Effector memory CD4-positive, alpha-beta T cell (primary cell): ENCODE data around the gene ARHGAP26.

Experiments
- DNase-seq, 3 donors: peaks; one replicate each; pipeline ENCODE4 v3.0.0-alpha.2; 2020
- H3K27ac ChIP-seq: 2 replicates; pipeline ENCODE4 v1.7.0; 2013; ENCODE audit warnings: mild to moderate bottlenecking, low read length, moderate library complexity; ENCODE audit not compliant: insufficient read depth, poor library complexity, severe bottlenecking
- H3K27me3 ChIP-seq: replicated peaks from 2 replicates; pipeline ENCODE4 v1.7.0; 2013; ENCODE audit warnings: mild to moderate bottlenecking, low read length; ENCODE audit not compliant: insufficient read depth, control insufficient read depth, poor library complexity, severe bottlenecking
- H3K36me3 ChIP-seq: 2 replicates; pipeline ENCODE4 v1.7.0; 2013; ENCODE audit warnings: mild to moderate bottlenecking, low read length, moderate library complexity; ENCODE audit not compliant: control insufficient read depth, insufficient read depth
- H3K4me1 ChIP-seq: 2 replicates; pipeline ENCODE4 v1.7.0; 2013; ENCODE audit warnings: low read length, mild to moderate bottlenecking; ENCODE audit not compliant: control insufficient read depth, insufficient read depth, poor library complexity, severe bottlenecking
- H3K4me3 ChIP-seq: 2 replicates; pipeline ENCODE4 v1.7.0; 2013; ENCODE audit warnings: low read length, low read depth, mild to moderate bottlenecking; ENCODE audit not compliant: insufficient read depth, poor library complexity, severe bottlenecking
- H3K9me3 ChIP-seq: 2 replicates; pipeline ENCODE4 v1.7.0; 2013; ENCODE audit warnings: mild to moderate bottlenecking, low read length, moderate library complexity; ENCODE audit not compliant: control insufficient read depth

Gene ARHGAP26

GRCh38 chr5:142966121-142966420 lies 195.9 kb downstream of the ARHGAP26 start:
- no peak overlapping the region for H3K4me3 ChIP-seq
- no peak for DNase-seq
- no peaks in the 10 kb centered on the region for H3K4me1 ChIP-seq
- H3K27ac ChIP-seq, result no peak overlapping the region
- no peaks in the 10 kb centered on the region for H3K27me3 ChIP-seq
- H3K9me3 ChIP-seq, result no peaks in the 10 kb centered on the region
- H3K36me3 ChIP-seq, result no peaks in the 10 kb centered on the region

DNA sequence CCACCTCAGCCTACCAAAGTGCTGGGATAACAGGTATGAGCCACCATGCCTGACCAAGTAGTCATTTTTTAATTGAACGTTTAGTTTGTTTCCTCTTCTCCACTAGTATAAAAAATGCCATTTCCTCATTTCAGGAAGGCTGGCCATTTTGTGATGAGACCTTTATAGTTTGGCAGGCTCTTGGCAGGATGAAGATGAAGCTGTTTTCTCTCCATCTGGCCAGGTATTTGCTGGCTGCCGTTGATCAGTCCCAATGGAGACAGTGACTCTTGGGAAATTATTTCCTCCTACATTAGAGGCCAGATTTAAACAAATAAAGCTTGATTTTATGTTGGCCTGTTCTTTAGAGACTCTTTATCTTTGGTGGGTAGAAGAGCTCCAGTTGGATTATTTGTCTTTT lies 199.0 kb downstream of the ARHGAP26 start:
- Histone ChIP-seq H3K27me3 (no peaks in the 10 kb centered on the region), H3K4me1 (no peaks in the 10 kb centered on the region), H3K27ac (no peak overlapping the region), H3K4me3 (no peak overlapping the region), H3K9me3 (no peaks in the 10 kb centered on the region), H3K36me3 (no peaks in the 10 kb centered on the region)
- DNase-seq, result no peak

- Histone ChIP-seq H3K36me3 (no peaks in the 10 kb centered on the region), H3K27ac (no peak overlapping the region), H3K9me3 (no peaks in the 10 kb centered on the region), H3K27me3 (no peaks in the 10 kb centered on the region), H3K4me1 (no peaks in the 10 kb centered on the region), H3K4me3 (no peak overlapping the region)
- no peak for DNase-seq
Measured at GRCh38 chr5:142969624-142970439, 199.7 kb downstream of the ARHGAP26 start.

DNA sequence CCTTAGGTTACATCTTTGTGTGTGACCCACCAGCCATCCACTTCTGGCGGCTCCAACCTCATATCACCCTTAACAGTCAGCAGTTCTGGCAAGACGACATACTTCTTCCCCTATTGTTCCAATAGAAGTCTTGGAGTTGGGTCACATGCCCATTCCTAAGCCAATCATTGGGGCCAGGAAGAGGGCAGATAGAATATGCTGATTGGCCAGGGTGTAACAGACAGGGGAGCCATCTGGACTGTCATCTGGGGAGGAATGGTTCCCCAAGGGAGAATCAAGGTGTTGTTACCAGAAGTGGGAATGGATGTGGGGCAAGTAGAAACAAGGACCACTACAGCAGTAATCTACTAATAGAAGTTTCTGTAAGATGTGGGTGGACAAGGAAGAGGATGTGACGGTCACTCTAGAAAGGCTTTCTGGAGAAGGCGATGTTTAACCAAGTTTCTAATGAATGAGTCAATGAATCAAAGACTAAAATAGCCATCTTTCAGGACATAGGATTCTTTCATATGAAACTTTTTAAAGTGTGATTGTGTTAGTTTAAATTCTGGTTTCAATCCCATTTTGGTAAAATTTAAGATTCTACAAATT lies 200.4 kb downstream of the ARHGAP26 start:
- Histone ChIP-seq H3K27ac (no peak overlapping the region), H3K36me3 (no peaks in the 10 kb centered on the region), H3K9me3 (no peaks in the 10 kb centered on the region), H3K4me3 (no peak overlapping the region), H3K4me1 (no peaks in the 10 kb centered on the region), H3K27me3 (no peaks in the 10 kb centered on the region)
- DNase-seq, result no peak

- no peaks in the 10 kb centered on the region for H3K27me3 ChIP-seq
- no peaks in the 10 kb centered on the region for H3K36me3 ChIP-seq
- H3K4me3 ChIP-seq, result no peak overlapping the region
- H3K4me1 ChIP-seq, result no peaks in the 10 kb centered on the region
- H3K27ac ChIP-seq, result no peak overlapping the region
- DNase-seq, result no peak
- H3K9me3 ChIP-seq, result no peaks in the 10 kb centered on the region
Measured at GRCh38 chr5:142971303-142972013, 201.3 kb downstream of the ARHGAP26 start.

DNA sequence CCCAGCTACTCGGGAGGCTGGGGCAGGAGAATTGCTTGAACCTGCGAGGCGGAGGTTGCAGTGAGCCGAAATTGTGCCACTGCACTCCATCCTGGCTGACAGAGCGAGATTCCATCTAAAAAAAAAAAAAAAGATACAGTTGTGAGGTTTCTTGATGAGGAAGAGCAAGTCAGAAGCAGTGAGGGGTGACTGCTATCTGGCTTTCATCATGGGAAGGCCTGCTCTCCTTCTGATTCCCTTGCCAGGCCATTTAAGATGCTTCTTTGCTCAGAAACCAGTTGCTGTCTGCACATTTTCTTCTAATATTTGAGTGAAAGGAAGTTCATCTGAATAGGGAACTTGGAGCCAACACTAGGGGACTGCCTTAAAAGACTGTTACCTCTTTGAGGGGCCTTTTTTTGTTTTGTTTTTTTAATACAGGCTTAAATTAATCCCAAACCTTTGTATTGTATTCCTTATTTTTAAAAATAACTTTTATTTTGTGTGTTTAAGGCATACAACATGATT lies 201.9 kb downstream of the ARHGAP26 start:
- Histone ChIP-seq H3K36me3 (no peaks in the 10 kb centered on the region), H3K27ac (no peak overlapping the region), H3K27me3 (no peaks in the 10 kb centered on the region), H3K4me3 (no peak overlapping the region), H3K9me3 (no peaks in the 10 kb centered on the region), H3K4me1 (peaks cover 4% of the 10 kb centered on the region)
- no peak for DNase-seq

DNA sequence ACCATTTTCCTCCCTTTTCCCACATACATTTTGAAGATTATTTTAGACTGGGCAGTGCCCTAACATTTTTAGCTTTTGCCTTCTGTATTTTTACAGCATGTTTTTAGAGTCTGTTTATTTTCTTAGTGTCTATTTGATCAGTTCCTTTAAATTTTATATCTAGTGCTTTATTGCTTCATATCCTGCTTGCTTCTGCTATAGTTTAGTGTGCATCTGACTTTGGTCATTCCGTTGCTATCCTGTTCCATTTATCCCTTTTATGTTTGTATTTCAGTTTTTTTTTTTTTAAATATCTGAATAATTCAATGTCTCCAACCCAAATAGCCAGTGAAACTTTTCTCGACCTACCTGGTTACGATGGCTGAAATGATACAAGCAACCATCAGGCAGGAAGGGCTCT lies 203.8 kb downstream of the ARHGAP26 start:
- Histone ChIP-seq H3K4me1 (peaks cover 4% of the 10 kb centered on the region), H3K36me3 (no peaks in the 10 kb centered on the region), H3K27ac (no peak overlapping the region)

GRCh38 chr5:142974409-142974808 lies 204.2 kb downstream of the ARHGAP26 start:
- no peak for DNase-seq
- Histone ChIP-seq H3K4me3 (no peak overlapping the region), H3K27ac (no peak overlapping the region), H3K9me3 (no peaks in the 10 kb centered on the region), H3K36me3 (no peaks in the 10 kb centered on the region), H3K4me1 (peaks cover 4% of the 10 kb centered on the region), H3K27me3 (no peaks in the 10 kb centered on the region)

More for the DNA sequence above, 203.8 kb downstream of the ARHGAP26 start:
- DNase-seq, result no peak
- Histone ChIP-seq H3K4me3 (no peak overlapping the region), H3K9me3 (no peaks in the 10 kb centered on the region), H3K27me3 (no peaks in the 10 kb centered on the region)

DNA sequence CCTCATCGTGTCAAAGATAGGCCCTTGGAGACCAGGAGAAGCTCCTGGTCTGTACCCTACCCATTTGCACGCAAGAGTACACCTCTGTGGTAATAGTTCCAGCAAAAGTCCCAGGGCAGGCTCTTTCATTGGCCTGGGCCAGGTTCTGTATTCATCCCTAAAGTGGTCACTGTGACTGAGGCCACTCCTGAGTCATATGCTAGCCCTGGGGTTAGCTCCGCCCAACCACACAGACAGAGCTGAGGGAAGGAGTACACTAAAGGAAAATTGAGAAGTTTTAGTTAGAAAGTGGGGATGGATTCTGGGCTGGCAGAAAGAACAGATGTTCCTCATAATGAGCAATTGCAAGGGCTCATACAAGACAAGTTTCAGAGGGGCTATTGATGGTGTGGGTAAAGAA lies 206.7 kb downstream of the ARHGAP26 start:
- Histone ChIP-seq H3K27ac (no peak overlapping the region), H3K4me3 (no peak overlapping the region), H3K4me1 (peaks cover 10% of the 10 kb centered on the region)

More for the DNA sequence above, 206.7 kb downstream of the ARHGAP26 start:
- H3K36me3 ChIP-seq, result no peaks in the 10 kb centered on the region
- no peaks in the 10 kb centered on the region for H3K9me3 ChIP-seq
- DNase-seq, result no peak
- no peaks in the 10 kb centered on the region for H3K27me3 ChIP-seq
